Type B pancreatic cell (in vitro differentiated cells): ENCODE data around the gene POLD4. TPM values are rescaled to one million over a fixed set of nuclear protein-coding genes. Genes with fewer than 3 reads are reported as not detected.

Source experiments
- DNase-seq: peaks from one replicate; pipeline ENCODE4 v3.0.0; 2021; ENCODE audit warnings: mixed read lengths; ENCODE audit not compliant: unreplicated experiment; ENCODE audit errors: extremely low spot score
- H3K27ac Mint-ChIP-seq: 2 replicates; pipeline ENCODE4 v1.8.0; 2021; ENCODE audit warnings: mild to moderate bottlenecking, mixed read lengths
- H3K27me3 Mint-ChIP-seq: 2 replicates; pipeline ENCODE4 v1.8.0; 2021; ENCODE audit warnings: mixed read lengths
- H3K36me3 Mint-ChIP-seq: 2 replicates; pipeline ENCODE4 v1.8.0; 2021; ENCODE audit warnings: mixed read lengths
- H3K4me1 Mint-ChIP-seq: one replicate; pipeline ENCODE4 v1.8.0; 2021; ENCODE audit warnings: mixed read lengths; ENCODE audit not compliant: unreplicated experiment
- H3K4me3 Mint-ChIP-seq: 2 replicates; pipeline ENCODE4 v1.8.0; 2021; ENCODE audit warnings: mild to moderate bottlenecking, mixed read lengths
- H3K9me3 Mint-ChIP-seq: 2 replicates; pipeline ENCODE4 v1.8.0; 2021; ENCODE audit warnings: mixed read lengths
- total RNA-seq: library from RNA; stranded (reverse); gene quantifications from 2 replicates; pipeline ENCODE4 v1.2.1, GENCODE V29; 2021; ENCODE audit warnings: low replicate concordance
- TF ChIP-seq, protein P1 (sequence below): fragments of 200-600 bp; sonication (generic); conservative IDR thresholded peaks from 2 replicates; pipeline ENCODE4 v1.5.0; 2021; ENCODE audit warnings: antibody characterized with exemption, mild to moderate bottlenecking

POLD4 gene
- total RNA-seq, 1 donor from 2014 or later: 15.0 TPM

DNA sequence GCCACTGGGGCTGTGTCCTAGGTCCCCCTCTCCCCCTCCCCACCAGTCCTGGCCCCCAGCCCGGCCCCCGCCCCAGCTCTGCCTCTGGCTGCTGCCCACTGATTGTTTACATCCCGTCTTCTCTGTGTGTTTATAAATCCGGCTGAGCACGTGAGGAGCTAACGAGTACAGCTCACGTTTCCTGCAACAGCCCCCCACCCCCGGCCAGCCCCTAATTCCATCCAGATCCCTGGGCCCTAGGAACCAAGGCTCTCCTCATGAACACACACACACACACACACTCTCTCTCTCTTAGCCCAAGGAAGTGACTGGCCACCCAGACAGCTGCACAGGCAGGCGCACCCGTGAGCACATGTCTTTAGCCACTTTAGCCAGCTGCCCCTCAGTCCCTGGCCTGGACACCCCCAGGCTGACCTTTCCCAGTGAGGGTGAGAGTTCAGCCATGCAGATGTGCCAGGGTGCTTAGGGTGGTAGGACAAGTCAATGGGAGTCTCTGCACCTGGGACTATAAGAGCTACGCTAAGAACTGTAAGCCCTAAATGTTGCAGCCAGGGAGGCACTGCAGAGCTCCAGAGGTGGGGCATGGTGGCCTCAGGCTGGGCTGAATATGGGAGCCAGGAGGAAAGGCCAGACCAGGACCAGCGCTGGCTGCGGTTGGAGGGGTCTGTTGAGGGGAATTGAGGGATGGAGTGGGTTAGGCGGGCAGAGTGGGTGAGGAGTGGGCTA is 17.2 kb upstream of the POLD4 start:
- H3K27me3 Mint-ChIP-seq: peaks cover 19% of the 10 kb centered on the region
- DNase-seq: no peak
- peaks cover 43% of the 10 kb centered on the region for H3K4me1 Mint-ChIP-seq
- H3K9me3 Mint-ChIP-seq: no peaks in the 10 kb centered on the region
- peak overlapping the region; percentile 86 for H3K27ac Mint-ChIP-seq
- peak overlapping the region; percentile 78 for H3K4me3 Mint-ChIP-seq
- TF ChIP-seq, protein P1, sequence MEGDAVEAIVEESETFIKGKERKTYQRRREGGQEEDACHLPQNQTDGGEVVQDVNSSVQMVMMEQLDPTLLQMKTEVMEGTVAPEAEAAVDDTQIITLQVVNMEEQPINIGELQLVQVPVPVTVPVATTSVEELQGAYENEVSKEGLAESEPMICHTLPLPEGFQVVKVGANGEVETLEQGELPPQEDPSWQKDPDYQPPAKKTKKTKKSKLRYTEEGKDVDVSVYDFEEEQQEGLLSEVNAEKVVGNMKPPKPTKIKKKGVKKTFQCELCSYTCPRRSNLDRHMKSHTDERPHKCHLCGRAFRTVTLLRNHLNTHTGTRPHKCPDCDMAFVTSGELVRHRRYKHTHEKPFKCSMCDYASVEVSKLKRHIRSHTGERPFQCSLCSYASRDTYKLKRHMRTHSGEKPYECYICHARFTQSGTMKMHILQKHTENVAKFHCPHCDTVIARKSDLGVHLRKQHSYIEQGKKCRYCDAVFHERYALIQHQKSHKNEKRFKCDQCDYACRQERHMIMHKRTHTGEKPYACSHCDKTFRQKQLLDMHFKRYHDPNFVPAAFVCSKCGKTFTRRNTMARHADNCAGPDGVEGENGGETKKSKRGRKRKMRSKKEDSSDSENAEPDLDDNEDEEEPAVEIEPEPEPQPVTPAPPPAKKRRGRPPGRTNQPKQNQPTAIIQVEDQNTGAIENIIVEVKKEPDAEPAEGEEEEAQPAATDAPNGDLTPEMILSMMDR: no peak
- H3K36me3 Mint-ChIP-seq: peaks cover 4% of the 10 kb centered on the region

DNA sequence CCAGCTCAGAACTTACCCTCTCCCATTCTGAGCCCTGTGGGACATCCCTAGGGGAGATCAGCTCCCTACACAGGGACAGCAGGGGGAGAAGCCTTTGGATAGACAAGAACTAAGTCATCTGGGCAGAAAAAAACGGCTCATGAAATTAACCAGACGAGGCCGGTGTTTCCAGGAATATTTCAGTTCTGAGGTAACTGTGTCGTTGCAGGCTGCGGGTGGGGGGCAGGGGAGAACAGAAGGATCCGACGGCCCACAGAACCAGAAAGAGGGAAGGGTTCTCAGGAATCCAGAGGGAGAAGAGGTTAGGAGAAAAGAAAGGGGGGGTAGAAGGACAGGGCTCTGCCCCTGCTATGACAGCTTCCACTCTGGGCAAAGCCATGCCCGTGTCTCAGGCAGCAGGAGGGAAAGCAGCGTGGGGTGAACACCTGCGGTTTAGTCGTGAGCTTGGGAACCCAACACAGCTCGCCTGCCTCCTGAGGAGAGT is 16.5 kb upstream of the POLD4 start:
- no peak for DNase-seq
- no peaks in the 10 kb centered on the region for H3K9me3 Mint-ChIP-seq
- H3K4me3 Mint-ChIP-seq: peak overlapping the region; percentile 68
- H3K4me1 Mint-ChIP-seq: peaks cover 45% of the 10 kb centered on the region
- H3K36me3 Mint-ChIP-seq: peaks cover 4% of the 10 kb centered on the region
- H3K27ac Mint-ChIP-seq: peak overlapping the region; percentile 67
- TF ChIP-seq, protein P1: no peak
- peaks cover 17% of the 10 kb centered on the region for H3K27me3 Mint-ChIP-seq

DNA sequence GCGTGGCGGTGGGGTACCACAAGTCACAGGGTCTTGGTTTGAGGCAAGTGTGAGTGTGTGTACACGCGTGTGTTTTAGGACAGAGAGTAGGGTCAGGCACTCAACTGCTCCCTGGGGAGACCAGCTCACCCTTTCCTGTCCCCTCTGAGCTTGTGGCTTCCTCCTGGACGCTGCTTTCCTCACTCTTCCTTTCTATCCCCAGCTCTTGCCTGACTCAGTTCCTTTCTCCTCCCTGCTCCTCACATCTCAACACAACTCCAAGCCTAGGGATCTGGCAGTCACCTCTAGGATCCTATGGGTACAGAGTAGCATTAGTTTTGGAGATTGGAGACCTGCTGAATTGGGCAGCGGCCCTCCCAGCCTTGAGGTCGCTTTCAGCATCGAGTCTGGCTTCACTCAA is 15.9 kb upstream of the POLD4 start:
- Mint-ChIP-seq H3K4me1 (peaks cover 40% of the 10 kb centered on the region), H3K36me3 (peaks cover 4% of the 10 kb centered on the region), H3K9me3 (no peaks in the 10 kb centered on the region), H3K27ac (peak overlapping the region; percentile 67), H3K4me3 (no peak overlapping the region), H3K27me3 (peaks cover 12% of the 10 kb centered on the region)
- no peak for DNase-seq
- TF ChIP-seq, protein P1: no peak

DNA sequence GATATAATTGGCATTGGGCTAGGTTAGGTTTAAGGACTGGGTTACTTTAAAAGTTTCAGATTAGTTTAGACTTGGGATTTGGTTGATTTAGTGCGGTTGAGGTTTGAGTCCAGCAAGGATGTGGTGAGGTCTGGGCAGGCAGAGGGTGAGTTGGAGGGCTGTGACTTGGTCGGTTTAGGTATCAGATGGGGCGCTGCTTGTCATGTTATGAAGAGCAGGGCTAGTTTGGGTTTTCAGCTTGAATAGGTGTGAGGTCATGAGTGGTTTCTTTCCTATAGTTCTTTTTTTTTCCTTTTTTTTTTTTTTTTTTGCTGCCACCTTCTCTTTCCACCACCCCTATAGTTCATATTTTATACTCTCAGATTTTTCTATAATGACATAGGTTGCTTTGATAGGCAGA is 15.3 kb upstream of the POLD4 start:
- TF ChIP-seq, protein P1: no peak
- DNase-seq: no peak
- Mint-ChIP-seq H3K36me3 (peaks cover 4% of the 10 kb centered on the region), H3K4me1 (peaks cover 36% of the 10 kb centered on the region), H3K9me3 (no peaks in the 10 kb centered on the region), H3K27me3 (peaks cover 8% of the 10 kb centered on the region), H3K4me3 (peak overlapping the region; percentile 6), H3K27ac (no peak overlapping the region)

DNA sequence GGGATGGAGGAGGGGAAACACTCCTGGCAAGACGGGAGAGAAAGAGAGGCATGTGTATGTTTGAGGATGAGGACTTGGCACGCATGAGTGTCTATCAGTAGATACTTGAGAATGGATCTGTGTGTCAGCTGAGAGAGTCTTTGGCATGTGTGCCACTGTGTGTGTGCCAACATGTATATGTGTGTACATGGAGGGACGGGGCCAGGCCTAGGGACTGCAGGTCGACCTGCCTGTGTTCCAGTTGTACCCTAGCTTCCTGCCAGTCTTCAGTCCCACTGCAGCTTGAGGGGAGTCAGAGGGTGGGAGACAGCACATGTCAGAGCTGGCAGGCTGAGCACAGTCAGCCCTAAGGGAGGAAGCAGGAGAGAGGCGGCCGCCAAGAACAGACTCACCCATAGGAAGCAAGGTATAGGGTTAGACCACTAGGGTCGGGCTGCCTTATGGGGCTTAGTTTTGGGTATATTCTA is 14.4 kb upstream of the POLD4 start:
- Mint-ChIP-seq H3K36me3 (peaks cover 7% of the 10 kb centered on the region), H3K4me3 (peak overlapping the region; percentile 59), H3K27me3 (peaks cover 8% of the 10 kb centered on the region), H3K27ac (peak overlapping the region; percentile 12), H3K4me1 (peaks cover 36% of the 10 kb centered on the region), H3K9me3 (no peaks in the 10 kb centered on the region)
- TF ChIP-seq, protein P1: no peak
- no peak for DNase-seq
